ENCODE results near the gene PRPF6.

- TF ChIP-seq CTCF (IDR thresholded peaks at IDR 0.05; ENCODE audit: poor library complexity, severe bottlenecking) (no peak), TAF1 (IDR thresholded peaks at IDR 0.05; ENCODE audit: low read depth) (no peak)
Observed at GRCh38 chr20:64000906-64001305, 20.0 kb downstream of the PRPF6 start.
